Endothelial cell of umbilical vein (primary cell): Measurements from ENCODE around the gene PGGHG.

Experiments
- EZH2 ChIP-seq: IDR thresholded peaks from 2 replicates; pipeline ENCODE4 v1.6.1; 2012; ENCODE audit warnings: borderline replicate concordance, low read depth, mild to moderate bottlenecking, moderate library complexity, low read length, inconsistent platforms; ENCODE audit not compliant: severe bottlenecking
- FOS ChIP-seq: IDR thresholded peaks from 2 replicates; pipeline ENCODE4 v1.6.1; 2011; ENCODE audit warnings: mild to moderate bottlenecking, low read length, moderate library complexity, borderline replicate concordance; ENCODE audit not compliant: insufficient read depth
- MYC ChIP-seq: IDR thresholded peaks from one replicate; pipeline ENCODE4 v1.6.1; 2011; ENCODE audit warnings: mild to moderate bottlenecking, low read depth, low read length
- TF ChIP-seq, protein P1 (sequence below), 2 donors: IDR thresholded peaks; 1 replicate in 1 of 2; 2 replicates in 1 of 2; pipeline ENCODE4 v1.5.1; 2011; ENCODE audit warnings: low read length in 2 of 2, mild to moderate bottlenecking in 2 of 2, moderate library complexity in 2 of 2, control low read depth in 1 of 2, inconsistent platforms in 1 of 2, low read depth in 1 of 2; ENCODE audit not compliant: insufficient read depth in 1 of 2; ENCODE audit errors: extremely low read depth in 1 of 2
- TF ChIP-seq, protein P2 (sequence below): IDR thresholded peaks from 2 replicates; pipeline ENCODE4 v1.6.1; 2011; ENCODE audit not compliant: insufficient read depth, insufficient read length

DNA sequence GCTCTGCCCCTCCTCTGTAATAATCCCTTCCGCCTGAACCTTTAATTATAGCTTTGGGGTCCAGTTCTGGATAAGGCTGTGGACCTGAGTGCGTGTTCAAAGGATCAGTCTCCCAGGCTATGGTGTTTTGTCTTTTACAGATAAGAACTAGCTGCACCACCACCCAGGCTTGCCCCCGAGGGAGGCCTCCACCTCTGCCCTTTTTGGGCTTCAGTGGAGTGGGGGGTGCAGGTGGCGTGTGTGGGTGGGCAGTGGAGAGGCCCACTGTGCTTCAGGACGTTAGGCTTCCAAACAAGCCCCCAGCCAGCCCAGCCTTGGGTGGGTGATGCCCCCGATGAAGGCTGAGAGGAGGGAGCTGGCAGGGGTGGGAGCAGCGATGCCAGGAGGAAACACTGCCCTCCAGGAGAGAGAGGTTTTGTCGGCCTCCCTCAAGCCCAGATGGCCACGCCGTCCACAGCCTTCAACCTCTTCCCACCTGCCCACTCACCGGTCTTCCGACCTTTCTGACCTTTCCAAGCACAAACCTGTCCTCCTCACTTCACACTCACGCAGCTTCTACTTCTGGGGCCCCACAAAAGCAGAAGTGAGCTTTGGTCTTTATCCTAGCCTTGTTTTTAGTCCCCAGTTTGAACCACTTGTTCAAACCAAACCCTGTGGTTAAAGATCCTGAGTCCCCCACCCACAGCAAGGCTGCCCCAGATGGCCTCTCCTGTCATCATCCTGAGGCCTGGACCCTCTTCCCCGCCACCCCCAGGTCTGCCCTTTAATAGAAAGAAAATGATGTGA lies 31.8 kb upstream of the PGGHG start:
- TF ChIP-seq, protein P1, sequence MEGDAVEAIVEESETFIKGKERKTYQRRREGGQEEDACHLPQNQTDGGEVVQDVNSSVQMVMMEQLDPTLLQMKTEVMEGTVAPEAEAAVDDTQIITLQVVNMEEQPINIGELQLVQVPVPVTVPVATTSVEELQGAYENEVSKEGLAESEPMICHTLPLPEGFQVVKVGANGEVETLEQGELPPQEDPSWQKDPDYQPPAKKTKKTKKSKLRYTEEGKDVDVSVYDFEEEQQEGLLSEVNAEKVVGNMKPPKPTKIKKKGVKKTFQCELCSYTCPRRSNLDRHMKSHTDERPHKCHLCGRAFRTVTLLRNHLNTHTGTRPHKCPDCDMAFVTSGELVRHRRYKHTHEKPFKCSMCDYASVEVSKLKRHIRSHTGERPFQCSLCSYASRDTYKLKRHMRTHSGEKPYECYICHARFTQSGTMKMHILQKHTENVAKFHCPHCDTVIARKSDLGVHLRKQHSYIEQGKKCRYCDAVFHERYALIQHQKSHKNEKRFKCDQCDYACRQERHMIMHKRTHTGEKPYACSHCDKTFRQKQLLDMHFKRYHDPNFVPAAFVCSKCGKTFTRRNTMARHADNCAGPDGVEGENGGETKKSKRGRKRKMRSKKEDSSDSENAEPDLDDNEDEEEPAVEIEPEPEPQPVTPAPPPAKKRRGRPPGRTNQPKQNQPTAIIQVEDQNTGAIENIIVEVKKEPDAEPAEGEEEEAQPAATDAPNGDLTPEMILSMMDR (IDR thresholded peaks at IDR 0.05; ENCODE audit: extremely low read depth in 1 of 2, insufficient read depth in 1 of 2, low read depth in 1 of 2, low read length in 2 of 2) = no peak
- TF ChIP-seq FOS (no peak), EZH2 (no peak), MYC (no peak)
- TF ChIP-seq, protein P2, sequence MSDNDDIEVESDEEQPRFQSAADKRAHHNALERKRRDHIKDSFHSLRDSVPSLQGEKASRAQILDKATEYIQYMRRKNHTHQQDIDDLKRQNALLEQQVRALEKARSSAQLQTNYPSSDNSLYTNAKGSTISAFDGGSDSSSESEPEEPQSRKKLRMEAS = no peak
